ENCODE results near the gene PRKCE. TPM values are rescaled to one million over a fixed set of nuclear protein-coding genes. Genes with fewer than 3 reads are reported as not detected.

The PRKCE gene
- polyA plus RNA-seq, 3 donors: 1.3 to 7.7 (median 2.3) TPM

DNA sequence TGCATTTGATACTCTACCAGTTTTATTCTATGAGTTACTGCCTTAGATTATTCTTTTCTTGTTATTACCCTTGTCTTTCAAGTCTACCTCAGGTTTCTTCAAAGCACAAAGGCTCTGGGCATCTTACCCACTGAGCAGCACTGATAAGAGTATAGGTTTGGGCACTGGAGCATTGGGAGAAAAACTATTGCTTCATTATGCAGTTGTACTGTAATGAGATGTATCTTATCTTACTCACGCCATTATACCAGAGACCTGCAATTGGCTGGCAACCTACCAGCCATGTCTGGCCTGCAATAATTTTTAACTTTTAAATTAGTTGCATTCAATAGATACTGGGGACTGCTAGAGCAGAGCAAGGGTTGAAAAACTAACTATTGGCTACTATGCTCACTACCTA, 21.5 kb upstream of the PRKCE start:
- Histone ChIP-seq H3K27me3 (ENCODE audit: control insufficient read depth in 2 of 2, insufficient read depth in 2 of 2, low read length in 2 of 2) (no peaks in the 10 kb centered on the region), H2AFZ (ENCODE audit: insufficient read depth, low read depth, low read length, poor library complexity, severe bottlenecking) (no peak overlapping the region), H3K36me3 (replicated peaks in 1 of 2; ENCODE audit: control insufficient read depth in 1 of 2, insufficient read depth in 2 of 2, low read length in 2 of 2) (no peaks in the 10 kb centered on the region), H3K4me2 (replicated peaks; ENCODE audit: extremely low read depth, low read length, poor library complexity, severe bottlenecking) (no peak overlapping the region), H3K4me1 (ENCODE audit: control insufficient read depth in 1 of 2, insufficient read depth in 2 of 2, low read length in 2 of 2) (no peaks in the 10 kb centered on the region), H3K79me2 (ENCODE audit: insufficient read depth, low read length) (no peaks in the 10 kb centered on the region), H3K27ac (ENCODE audit: low read depth in 1 of 2, low read length in 2 of 2) (no peak overlapping the region), H3K4me3 (replicated peaks in 1 of 3; ENCODE audit: low read depth in 2 of 3, low read length in 3 of 3) (no peak overlapping the region), H3K9ac (ENCODE audit: insufficient read depth, low read length, poor library complexity, severe bottlenecking) (no peak overlapping the region), H4K20me1 (ENCODE audit: insufficient read depth, low read length) (no peaks in the 10 kb centered on the region), H3K9me3 (replicated peaks in 1 of 2; ENCODE audit: control insufficient read depth in 1 of 2, insufficient read depth in 1 of 2, low read length in 2 of 2) (no peaks in the 10 kb centered on the region)
- no peaks in the 10 kb centered on the region for H3K4me1 Mint-ChIP-seq
- no peak overlapping the region for H3K4me3 Mint-ChIP-seq
- H3K27me3 Mint-ChIP-seq (ENCODE audit: low read depth in 3 of 3): peaks cover 0 to 4% (median 1%) of the 10 kb centered on the region in 3 donors
- WGBS (ENCODE audit: insufficient coverage): no CpG with 5 or more reads among the region's 1 CpG
- no peaks in the 10 kb centered on the region for H3K36me3 Mint-ChIP-seq
- no peak for DNase-seq
- no peak overlapping the region for H3K27ac Mint-ChIP-seq
- TF ChIP-seq, protein P1, sequence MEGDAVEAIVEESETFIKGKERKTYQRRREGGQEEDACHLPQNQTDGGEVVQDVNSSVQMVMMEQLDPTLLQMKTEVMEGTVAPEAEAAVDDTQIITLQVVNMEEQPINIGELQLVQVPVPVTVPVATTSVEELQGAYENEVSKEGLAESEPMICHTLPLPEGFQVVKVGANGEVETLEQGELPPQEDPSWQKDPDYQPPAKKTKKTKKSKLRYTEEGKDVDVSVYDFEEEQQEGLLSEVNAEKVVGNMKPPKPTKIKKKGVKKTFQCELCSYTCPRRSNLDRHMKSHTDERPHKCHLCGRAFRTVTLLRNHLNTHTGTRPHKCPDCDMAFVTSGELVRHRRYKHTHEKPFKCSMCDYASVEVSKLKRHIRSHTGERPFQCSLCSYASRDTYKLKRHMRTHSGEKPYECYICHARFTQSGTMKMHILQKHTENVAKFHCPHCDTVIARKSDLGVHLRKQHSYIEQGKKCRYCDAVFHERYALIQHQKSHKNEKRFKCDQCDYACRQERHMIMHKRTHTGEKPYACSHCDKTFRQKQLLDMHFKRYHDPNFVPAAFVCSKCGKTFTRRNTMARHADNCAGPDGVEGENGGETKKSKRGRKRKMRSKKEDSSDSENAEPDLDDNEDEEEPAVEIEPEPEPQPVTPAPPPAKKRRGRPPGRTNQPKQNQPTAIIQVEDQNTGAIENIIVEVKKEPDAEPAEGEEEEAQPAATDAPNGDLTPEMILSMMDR (IDR thresholded peaks at IDR 0.05): no peak
- intact Hi-C loops (cut with micrococcal nuclease): no loop called here
- H3K9me3 Mint-ChIP-seq: no peaks in the 10 kb centered on the region

DNA sequence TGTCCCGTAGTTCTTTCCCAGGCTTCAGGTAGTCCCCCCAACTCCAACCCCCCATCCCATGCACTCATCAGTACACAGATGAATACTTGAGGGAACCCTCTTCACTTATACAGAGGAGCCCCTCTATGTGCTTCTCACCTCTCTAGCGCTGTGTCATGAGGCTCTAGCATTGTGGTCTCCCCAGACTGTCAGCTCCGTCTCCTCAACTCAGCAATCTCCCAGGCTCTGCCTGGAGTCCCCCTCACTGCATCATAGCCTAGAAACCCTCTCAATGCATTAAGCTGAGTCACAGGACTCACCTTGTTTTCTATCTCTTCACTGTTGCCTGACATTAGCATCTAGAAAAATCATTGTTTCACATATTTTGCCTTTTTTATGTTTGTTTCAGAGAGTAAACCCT, 20.2 kb upstream of the PRKCE start:
- no peaks in the 10 kb centered on the region for H3K79me2 ChIP-seq (ENCODE audit: insufficient read depth, low read length)
- H3K27ac Mint-ChIP-seq: no peak overlapping the region
- no peak overlapping the region for H3K9ac ChIP-seq (ENCODE audit: insufficient read depth, low read length, poor library complexity, severe bottlenecking)
- no peaks in the 10 kb centered on the region for H3K9me3 ChIP-seq (replicated peaks in 1 of 2; ENCODE audit: control insufficient read depth in 1 of 2, insufficient read depth in 1 of 2, low read length in 2 of 2)
- H2AFZ ChIP-seq (ENCODE audit: insufficient read depth, low read depth, low read length, poor library complexity, severe bottlenecking): no peak overlapping the region
- H3K4me3 Mint-ChIP-seq: no peak overlapping the region
- no peak overlapping the region for H3K27ac ChIP-seq (ENCODE audit: low read depth in 1 of 2, low read length in 2 of 2)
- H3K4me2 ChIP-seq (replicated peaks; ENCODE audit: extremely low read depth, low read length, poor library complexity, severe bottlenecking): no peak overlapping the region
- intact Hi-C loops (cut with micrococcal nuclease): no loop called here
- no peaks in the 10 kb centered on the region for H3K27me3 ChIP-seq (ENCODE audit: control insufficient read depth in 2 of 2, insufficient read depth in 2 of 2, low read length in 2 of 2)
- H3K4me1 Mint-ChIP-seq: peaks cover 2% of the 10 kb centered on the region
- no peak overlapping the region for H3K4me3 ChIP-seq (replicated peaks in 1 of 3; ENCODE audit: low read depth in 2 of 3, low read length in 3 of 3)
- H3K27me3 Mint-ChIP-seq (ENCODE audit: low read depth in 3 of 3): peaks cover 0 to 5% (median 1%) of the 10 kb centered on the region in 3 donors
- no peaks in the 10 kb centered on the region for H4K20me1 ChIP-seq (ENCODE audit: insufficient read depth, low read length)
- no peaks in the 10 kb centered on the region for H3K36me3 ChIP-seq (replicated peaks in 1 of 2; ENCODE audit: control insufficient read depth in 1 of 2, insufficient read depth in 2 of 2, low read length in 2 of 2)
- TF ChIP-seq, protein P1 (IDR thresholded peaks at IDR 0.05): no peak
- no peak for DNase-seq
- 94% methylated on average over 3 of the region's 3 CpGs for WGBS (ENCODE audit: insufficient coverage)
- H3K4me1 ChIP-seq (ENCODE audit: control insufficient read depth in 1 of 2, insufficient read depth in 2 of 2, low read length in 2 of 2): peaks cover 0 to 4% of the 10 kb centered on the region in 2 donors
- H3K36me3 Mint-ChIP-seq: no peaks in the 10 kb centered on the region
- peaks cover 0 to 3% (median 0%) of the 10 kb centered on the region in 7 donors for H3K9me3 Mint-ChIP-seq
